HEK293 (cell line): ENCODE measurements around the gene MSH5.
A peak's percentile ranks its signal among the peaks of the same experiment; 100 is the strongest.

ENCODE experiments used
- FEZF1 ChIP-seq: fragments of 450-650 bp; formaldehyde crosslinking; IDR thresholded peaks from 2 replicates; pipeline ENCODE4 v1.5.1; 2016; ENCODE audit warnings: missing biosample characterization, missing genetic modification characterization
- GLI2 ChIP-seq: fragments of 450-650 bp; formaldehyde crosslinking; IDR thresholded peaks from 2 replicates; pipeline ENCODE4; 2017; ENCODE audit warnings: missing biosample characterization, missing genetic modification characterization, low read depth, borderline replicate concordance
- HOXA7 ChIP-seq: sonication (generic); formaldehyde crosslinking; IDR thresholded peaks from 2 replicates; pipeline ENCODE4 v1.8.1; 2022; ENCODE audit warnings: missing genetic modification reagents, borderline replicate concordance
- HOXC10 ChIP-seq: sonication (generic); formaldehyde crosslinking; IDR thresholded peaks from 2 replicates; pipeline ENCODE4 v1.8.1; 2023; ENCODE audit warnings: mild to moderate bottlenecking, missing genetic modification reagents
- KLF17 ChIP-seq: fragments of 450-650 bp; formaldehyde crosslinking; IDR thresholded peaks from 2 replicates; pipeline ENCODE4 v1.5.1; 2016; ENCODE audit warnings: missing biosample characterization, missing genetic modification characterization
- SP7 ChIP-seq: fragments of 450-650 bp; formaldehyde crosslinking; IDR thresholded peaks from 2 replicates; pipeline ENCODE4 v1.5.1; 2016; ENCODE audit warnings: missing biosample characterization, missing genetic modification characterization
- ZBTB20 ChIP-seq: fragments of 450-650 bp; formaldehyde crosslinking; IDR thresholded peaks from 2 replicates; pipeline ENCODE4 v1.5.1; 2016; ENCODE audit warnings: missing biosample characterization, missing genetic modification characterization
- ZBTB7A ChIP-seq: fragments of 450-650 bp; formaldehyde crosslinking; IDR thresholded peaks from 2 replicates; pipeline ENCODE4 v1.5.1; 2016; ENCODE audit warnings: low read depth, missing biosample characterization, missing genetic modification characterization
- ZNF112 ChIP-seq: fragments of 450-650 bp; formaldehyde crosslinking; IDR thresholded peaks from 2 replicates; pipeline ENCODE4 v1.5.0; 2017; ENCODE audit warnings: missing biosample characterization, missing genetic modification characterization
- ZNF132 ChIP-seq: fragments of 450-650 bp; formaldehyde crosslinking; IDR thresholded peaks from 2 replicates; pipeline ENCODE4 v1.5.1; 2017; ENCODE audit warnings: missing biosample characterization, missing genetic modification characterization, borderline replicate concordance
- ZNF248 ChIP-seq: fragments of 450-650 bp; formaldehyde crosslinking; IDR thresholded peaks from 2 replicates; pipeline ENCODE4 v1.5.1; 2017; ENCODE audit warnings: missing biosample characterization, missing genetic modification characterization
- ZNF292 ChIP-seq: fragments of 450-650 bp; formaldehyde crosslinking; IDR thresholded peaks from 2 replicates; pipeline ENCODE4 v1.5.1; 2016; ENCODE audit warnings: low read depth, missing biosample characterization, missing genetic modification characterization, borderline replicate concordance
- ZNF366 ChIP-seq: fragments of 450-650 bp; formaldehyde crosslinking; conservative IDR thresholded peaks from 2 replicates; pipeline ENCODE4 v1.5.1; 2016; ENCODE audit warnings: missing biosample characterization, missing genetic modification characterization
- ZNF629 ChIP-seq: fragments of 450-650 bp; formaldehyde crosslinking; IDR thresholded peaks from 2 replicates; pipeline ENCODE4 v1.5.1; 2017; ENCODE audit warnings: missing biosample characterization, missing genetic modification characterization
- ZNF645 ChIP-seq: fragments of 450-650 bp; formaldehyde crosslinking; IDR thresholded peaks from 2 replicates; pipeline ENCODE4; 2016; ENCODE audit warnings: missing biosample characterization, missing genetic modification characterization
- ZNF837 ChIP-seq: fragments of 450-650 bp; formaldehyde crosslinking; IDR thresholded peaks from 2 replicates; pipeline ENCODE4 v1.5.1; 2016; ENCODE audit warnings: missing biosample characterization, missing genetic modification characterization
- ZXDB ChIP-seq: fragments of 450-650 bp; formaldehyde crosslinking; IDR thresholded peaks from 2 replicates; pipeline ENCODE4 v1.5.1; 2016; ENCODE audit warnings: missing biosample characterization, missing genetic modification characterization
- TF ChIP-seq, protein P1 (sequence below): fragments of 450-650 bp; formaldehyde crosslinking; IDR thresholded peaks from 2 replicates; pipeline ENCODE4 v1.5.1; 2016; ENCODE audit warnings: missing biosample characterization, missing genetic modification characterization
- TF ChIP-seq, protein P2 (sequence below): fragments of 450-650 bp; formaldehyde crosslinking; IDR thresholded peaks from 2 replicates; pipeline ENCODE4 v1.5.1; 2016; ENCODE audit warnings: missing biosample characterization, missing genetic modification characterization, borderline replicate concordance
- TF ChIP-seq, protein P3 (sequence below): fragments of 450-650 bp; formaldehyde crosslinking; IDR thresholded peaks from 2 replicates; pipeline ENCODE4 v1.5.1; 2016; ENCODE audit warnings: missing biosample characterization, missing genetic modification characterization, borderline replicate concordance
- TF ChIP-seq, protein P4 (sequence below): fragments of 450-650 bp; formaldehyde crosslinking; IDR thresholded peaks from 2 replicates; pipeline ENCODE4 v1.5.1; 2016; ENCODE audit warnings: missing biosample characterization, missing genetic modification characterization

Gene MSH5

GRCh38 chr6:31795616-31796298 lies 56.0 kb downstream of the MSH5 start, which contains the start of gene VARS1 (continued):
- TF ChIP-seq, protein P1, sequence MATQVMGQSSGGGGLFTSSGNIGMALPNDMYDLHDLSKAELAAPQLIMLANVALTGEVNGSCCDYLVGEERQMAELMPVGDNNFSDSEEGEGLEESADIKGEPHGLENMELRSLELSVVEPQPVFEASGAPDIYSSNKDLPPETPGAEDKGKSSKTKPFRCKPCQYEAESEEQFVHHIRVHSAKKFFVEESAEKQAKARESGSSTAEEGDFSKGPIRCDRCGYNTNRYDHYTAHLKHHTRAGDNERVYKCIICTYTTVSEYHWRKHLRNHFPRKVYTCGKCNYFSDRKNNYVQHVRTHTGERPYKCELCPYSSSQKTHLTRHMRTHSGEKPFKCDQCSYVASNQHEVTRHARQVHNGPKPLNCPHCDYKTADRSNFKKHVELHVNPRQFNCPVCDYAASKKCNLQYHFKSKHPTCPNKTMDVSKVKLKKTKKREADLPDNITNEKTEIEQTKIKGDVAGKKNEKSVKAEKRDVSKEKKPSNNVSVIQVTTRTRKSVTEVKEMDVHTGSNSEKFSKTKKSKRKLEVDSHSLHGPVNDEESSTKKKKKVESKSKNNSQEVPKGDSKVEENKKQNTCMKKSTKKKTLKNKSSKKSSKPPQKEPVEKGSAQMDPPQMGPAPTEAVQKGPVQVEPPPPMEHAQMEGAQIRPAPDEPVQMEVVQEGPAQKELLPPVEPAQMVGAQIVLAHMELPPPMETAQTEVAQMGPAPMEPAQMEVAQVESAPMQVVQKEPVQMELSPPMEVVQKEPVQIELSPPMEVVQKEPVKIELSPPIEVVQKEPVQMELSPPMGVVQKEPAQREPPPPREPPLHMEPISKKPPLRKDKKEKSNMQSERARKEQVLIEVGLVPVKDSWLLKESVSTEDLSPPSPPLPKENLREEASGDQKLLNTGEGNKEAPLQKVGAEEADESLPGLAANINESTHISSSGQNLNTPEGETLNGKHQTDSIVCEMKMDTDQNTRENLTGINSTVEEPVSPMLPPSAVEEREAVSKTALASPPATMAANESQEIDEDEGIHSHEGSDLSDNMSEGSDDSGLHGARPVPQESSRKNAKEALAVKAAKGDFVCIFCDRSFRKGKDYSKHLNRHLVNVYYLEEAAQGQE (tag by site-specific recombination): no peak; the same call in 1 of the 2 replicates
- peak; percentile 82 for TF ChIP-seq SP7 (tag by site-specific recombination)
- TF ChIP-seq ZBTB7A: peak; percentile 57; the same call in 1 of the 2 replicates
- TF ChIP-seq FEZF1 (tag by site-specific recombination): no peak
- TF ChIP-seq ZBTB20 (tag by site-specific recombination): peak; percentile 24; the same call in 1 of the 2 replicates
- TF ChIP-seq ZNF132 (tag by site-specific recombination): no peak
- no peak for TF ChIP-seq GLI2 (tag by site-specific recombination)
- no peak for TF ChIP-seq HOXA7 (CRISPR knock-in tag)
- no peak for TF ChIP-seq ZNF248 (tag by site-specific recombination)
- TF ChIP-seq ZNF292: no peak
- TF ChIP-seq KLF17: peak; percentile 61; the same call in 1 of the 2 replicates
- no peak for TF ChIP-seq ZNF112 (tag by site-specific recombination)
- TF ChIP-seq ZXDB (tag by site-specific recombination): peak; percentile 34
- no peak for TF ChIP-seq ZNF837 (tag by site-specific recombination)
- no peak for TF ChIP-seq HOXC10 (CRISPR knock-in tag)
- TF ChIP-seq ZNF366 (tag by site-specific recombination): no peak
- 0 out of 2 replicates have a peak, but pooled peaks have one; percentile 22 for TF ChIP-seq ZNF629 (tag by site-specific recombination)
- TF ChIP-seq, protein P2, sequence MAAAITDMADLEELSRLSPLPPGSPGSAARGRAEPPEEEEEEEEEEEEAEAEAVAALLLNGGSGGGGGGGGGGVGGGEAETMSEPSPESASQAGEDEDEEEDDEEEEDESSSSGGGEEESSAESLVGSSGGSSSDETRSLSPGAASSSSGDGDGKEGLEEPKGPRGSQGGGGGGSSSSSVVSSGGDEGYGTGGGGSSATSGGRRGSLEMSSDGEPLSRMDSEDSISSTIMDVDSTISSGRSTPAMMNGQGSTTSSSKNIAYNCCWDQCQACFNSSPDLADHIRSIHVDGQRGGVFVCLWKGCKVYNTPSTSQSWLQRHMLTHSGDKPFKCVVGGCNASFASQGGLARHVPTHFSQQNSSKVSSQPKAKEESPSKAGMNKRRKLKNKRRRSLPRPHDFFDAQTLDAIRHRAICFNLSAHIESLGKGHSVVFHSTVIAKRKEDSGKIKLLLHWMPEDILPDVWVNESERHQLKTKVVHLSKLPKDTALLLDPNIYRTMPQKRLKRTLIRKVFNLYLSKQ (tag by site-specific recombination): no peak
- TF ChIP-seq, protein P3, sequence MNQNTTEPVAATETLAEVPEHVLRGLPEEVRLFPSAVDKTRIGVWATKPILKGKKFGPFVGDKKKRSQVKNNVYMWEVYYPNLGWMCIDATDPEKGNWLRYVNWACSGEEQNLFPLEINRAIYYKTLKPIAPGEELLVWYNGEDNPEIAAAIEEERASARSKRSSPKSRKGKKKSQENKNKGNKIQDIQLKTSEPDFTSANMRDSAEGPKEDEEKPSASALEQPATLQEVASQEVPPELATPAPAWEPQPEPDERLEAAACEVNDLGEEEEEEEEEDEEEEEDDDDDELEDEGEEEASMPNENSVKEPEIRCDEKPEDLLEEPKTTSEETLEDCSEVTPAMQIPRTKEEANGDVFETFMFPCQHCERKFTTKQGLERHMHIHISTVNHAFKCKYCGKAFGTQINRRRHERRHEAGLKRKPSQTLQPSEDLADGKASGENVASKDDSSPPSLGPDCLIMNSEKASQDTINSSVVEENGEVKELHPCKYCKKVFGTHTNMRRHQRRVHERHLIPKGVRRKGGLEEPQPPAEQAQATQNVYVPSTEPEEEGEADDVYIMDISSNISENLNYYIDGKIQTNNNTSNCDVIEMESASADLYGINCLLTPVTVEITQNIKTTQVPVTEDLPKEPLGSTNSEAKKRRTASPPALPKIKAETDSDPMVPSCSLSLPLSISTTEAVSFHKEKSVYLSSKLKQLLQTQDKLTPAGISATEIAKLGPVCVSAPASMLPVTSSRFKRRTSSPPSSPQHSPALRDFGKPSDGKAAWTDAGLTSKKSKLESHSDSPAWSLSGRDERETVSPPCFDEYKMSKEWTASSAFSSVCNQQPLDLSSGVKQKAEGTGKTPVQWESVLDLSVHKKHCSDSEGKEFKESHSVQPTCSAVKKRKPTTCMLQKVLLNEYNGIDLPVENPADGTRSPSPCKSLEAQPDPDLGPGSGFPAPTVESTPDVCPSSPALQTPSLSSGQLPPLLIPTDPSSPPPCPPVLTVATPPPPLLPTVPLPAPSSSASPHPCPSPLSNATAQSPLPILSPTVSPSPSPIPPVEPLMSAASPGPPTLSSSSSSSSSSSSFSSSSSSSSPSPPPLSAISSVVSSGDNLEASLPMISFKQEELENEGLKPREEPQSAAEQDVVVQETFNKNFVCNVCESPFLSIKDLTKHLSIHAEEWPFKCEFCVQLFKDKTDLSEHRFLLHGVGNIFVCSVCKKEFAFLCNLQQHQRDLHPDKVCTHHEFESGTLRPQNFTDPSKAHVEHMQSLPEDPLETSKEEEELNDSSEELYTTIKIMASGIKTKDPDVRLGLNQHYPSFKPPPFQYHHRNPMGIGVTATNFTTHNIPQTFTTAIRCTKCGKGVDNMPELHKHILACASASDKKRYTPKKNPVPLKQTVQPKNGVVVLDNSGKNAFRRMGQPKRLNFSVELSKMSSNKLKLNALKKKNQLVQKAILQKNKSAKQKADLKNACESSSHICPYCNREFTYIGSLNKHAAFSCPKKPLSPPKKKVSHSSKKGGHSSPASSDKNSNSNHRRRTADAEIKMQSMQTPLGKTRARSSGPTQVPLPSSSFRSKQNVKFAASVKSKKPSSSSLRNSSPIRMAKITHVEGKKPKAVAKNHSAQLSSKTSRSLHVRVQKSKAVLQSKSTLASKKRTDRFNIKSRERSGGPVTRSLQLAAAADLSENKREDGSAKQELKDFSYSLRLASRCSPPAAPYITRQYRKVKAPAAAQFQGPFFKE: no peak
- TF ChIP-seq, protein P4, sequence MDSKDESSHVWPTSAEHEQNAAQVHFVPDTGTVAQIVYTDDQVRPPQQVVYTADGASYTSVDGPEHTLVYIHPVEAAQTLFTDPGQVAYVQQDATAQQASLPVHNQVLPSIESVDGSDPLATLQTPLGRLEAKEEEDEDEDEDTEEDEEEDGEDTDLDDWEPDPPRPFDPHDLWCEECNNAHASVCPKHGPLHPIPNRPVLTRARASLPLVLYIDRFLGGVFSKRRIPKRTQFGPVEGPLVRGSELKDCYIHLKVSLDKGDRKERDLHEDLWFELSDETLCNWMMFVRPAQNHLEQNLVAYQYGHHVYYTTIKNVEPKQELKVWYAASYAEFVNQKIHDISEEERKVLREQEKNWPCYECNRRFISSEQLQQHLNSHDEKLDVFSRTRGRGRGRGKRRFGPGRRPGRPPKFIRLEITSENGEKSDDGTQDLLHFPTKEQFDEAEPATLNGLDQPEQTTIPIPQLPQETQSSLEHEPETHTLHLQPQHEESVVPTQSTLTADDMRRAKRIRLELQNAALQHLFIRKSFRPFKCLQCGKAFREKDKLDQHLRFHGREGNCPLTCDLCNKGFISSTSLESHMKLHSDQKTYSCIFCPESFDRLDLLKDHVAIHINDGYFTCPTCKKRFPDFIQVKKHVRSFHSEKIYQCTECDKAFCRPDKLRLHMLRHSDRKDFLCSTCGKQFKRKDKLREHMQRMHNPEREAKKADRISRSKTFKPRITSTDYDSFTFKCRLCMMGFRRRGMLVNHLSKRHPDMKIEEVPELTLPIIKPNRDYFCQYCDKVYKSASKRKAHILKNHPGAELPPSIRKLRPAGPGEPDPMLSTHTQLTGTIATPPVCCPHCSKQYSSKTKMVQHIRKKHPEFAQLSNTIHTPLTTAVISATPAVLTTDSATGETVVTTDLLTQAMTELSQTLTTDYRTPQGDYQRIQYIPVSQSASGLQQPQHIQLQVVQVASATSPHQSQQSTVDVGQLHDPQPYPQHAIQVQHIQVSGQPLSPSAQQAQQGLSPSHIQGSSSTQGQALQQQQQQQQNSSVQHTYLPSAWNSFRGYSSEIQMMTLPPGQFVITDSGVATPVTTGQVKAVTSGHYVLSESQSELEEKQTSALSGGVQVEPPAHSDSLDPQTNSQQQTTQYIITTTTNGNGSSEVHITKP (tag by site-specific recombination): peak; percentile 33
- TF ChIP-seq ZNF645: no peak
